PFSK-1 (cell line): ENCODE measurements around the gene MARCHF10.

Experiments used
- FOXP2 ChIP-seq: optimal IDR thresholded peaks from 2 replicates; pipeline ENCODE3; 2011; ENCODE audit warnings: borderline replicate concordance, control low read depth, inconsistent platforms; ENCODE audit not compliant: insufficient read depth; ENCODE audit errors: extremely low read length, extremely low read depth
- POLR2AphosphoS5 ChIP-seq: IDR thresholded peaks from 2 replicates; pipeline ENCODE4 v1.6.1; 2012; ENCODE audit warnings: low read depth, mild to moderate bottlenecking, control low read depth, low read length, moderate library complexity
- TAF1 ChIP-seq: IDR thresholded peaks from 2 replicates; pipeline ENCODE4 v1.6.1; 2012; ENCODE audit warnings: low read length, control low read depth, borderline replicate concordance; ENCODE audit not compliant: insufficient read depth
- TF ChIP-seq, protein P1 (sequence below), 2 experiments: IDR thresholded peaks; 2 replicates each; pipeline versions ENCODE4 v1.6.1 to v1.8.0; 2011 to 2012; ENCODE audit warnings: low read depth in 2 of 2, low read length in 2 of 2, control low read depth in 1 of 2, inconsistent platforms in 1 of 2, mild to moderate bottlenecking in 1 of 2, moderate library complexity in 1 of 2; ENCODE audit not compliant: insufficient read depth in 1 of 2

DNA sequence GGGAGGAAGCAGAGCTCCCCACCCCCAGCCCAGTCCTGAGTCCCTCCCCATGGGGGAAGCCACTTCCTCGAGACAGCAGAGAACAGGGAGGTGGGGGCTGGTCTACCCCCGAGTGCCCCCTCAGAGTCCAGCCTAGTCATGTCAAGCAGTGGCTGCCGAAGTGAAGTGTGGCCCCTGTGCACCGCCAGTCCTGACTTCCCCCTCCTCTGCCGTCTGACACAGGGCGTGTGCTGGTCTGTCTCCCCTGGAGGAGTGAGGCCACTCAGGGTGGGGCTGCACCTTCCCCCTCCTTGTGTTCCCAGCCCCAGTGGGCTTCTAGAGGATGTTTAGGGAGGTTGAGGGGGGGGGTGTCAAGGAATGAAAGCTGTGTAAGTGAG lies 133.8 kb downstream of the MARCHF10 start:
- no peak for TF ChIP-seq TAF1
- no peak for TF ChIP-seq POLR2AphosphoS5
- TF ChIP-seq, protein P1, sequence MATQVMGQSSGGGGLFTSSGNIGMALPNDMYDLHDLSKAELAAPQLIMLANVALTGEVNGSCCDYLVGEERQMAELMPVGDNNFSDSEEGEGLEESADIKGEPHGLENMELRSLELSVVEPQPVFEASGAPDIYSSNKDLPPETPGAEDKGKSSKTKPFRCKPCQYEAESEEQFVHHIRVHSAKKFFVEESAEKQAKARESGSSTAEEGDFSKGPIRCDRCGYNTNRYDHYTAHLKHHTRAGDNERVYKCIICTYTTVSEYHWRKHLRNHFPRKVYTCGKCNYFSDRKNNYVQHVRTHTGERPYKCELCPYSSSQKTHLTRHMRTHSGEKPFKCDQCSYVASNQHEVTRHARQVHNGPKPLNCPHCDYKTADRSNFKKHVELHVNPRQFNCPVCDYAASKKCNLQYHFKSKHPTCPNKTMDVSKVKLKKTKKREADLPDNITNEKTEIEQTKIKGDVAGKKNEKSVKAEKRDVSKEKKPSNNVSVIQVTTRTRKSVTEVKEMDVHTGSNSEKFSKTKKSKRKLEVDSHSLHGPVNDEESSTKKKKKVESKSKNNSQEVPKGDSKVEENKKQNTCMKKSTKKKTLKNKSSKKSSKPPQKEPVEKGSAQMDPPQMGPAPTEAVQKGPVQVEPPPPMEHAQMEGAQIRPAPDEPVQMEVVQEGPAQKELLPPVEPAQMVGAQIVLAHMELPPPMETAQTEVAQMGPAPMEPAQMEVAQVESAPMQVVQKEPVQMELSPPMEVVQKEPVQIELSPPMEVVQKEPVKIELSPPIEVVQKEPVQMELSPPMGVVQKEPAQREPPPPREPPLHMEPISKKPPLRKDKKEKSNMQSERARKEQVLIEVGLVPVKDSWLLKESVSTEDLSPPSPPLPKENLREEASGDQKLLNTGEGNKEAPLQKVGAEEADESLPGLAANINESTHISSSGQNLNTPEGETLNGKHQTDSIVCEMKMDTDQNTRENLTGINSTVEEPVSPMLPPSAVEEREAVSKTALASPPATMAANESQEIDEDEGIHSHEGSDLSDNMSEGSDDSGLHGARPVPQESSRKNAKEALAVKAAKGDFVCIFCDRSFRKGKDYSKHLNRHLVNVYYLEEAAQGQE (IDR thresholded peaks at IDR 0.05; ENCODE audit: insufficient read depth in 1 of 2, low read depth in 2 of 2, low read length in 2 of 2) = no peak
- no peak for TF ChIP-seq FOXP2
